ENCODE data around the gene SH3PXD2A.
A peak's percentile ranks its signal among the peaks of the same experiment; 100 is the strongest.
"Not testable (repeated sequence)": the region's sequence is repeated elsewhere in the genome, so short reads cannot be mapped to it uniquely, and the experiment has no call there.

SH3PXD2A gene

DNA sequence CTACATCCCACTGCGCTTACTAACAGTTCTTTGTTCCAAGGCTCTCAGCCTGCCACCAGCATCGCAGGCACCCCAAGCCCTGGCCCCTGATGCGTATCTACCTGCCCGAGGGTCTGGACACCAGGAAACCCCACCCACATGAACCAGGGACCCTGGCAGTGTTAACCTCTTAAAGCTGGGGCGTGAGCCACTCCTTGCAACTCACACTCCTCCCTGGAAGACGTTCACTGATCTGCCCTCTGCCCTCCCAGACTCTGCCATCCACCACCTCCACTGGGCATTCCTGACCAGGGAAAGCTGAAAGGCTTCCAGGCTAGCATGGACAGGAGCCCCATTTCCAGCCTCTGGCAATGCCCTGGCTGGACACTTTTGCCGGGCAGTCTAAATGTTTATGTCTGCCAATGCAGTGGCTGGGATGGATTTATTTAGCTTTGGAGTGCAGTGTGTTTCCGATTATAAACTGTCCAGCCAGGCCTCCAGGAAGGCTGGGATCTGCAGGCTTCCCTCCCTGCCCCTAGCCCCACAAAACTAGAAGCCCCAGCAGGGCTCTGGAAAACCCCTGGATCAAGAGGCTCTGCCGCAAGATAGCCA is 244.4 kb downstream of the SH3PXD2A start:
- no peak for DNase-seq (ENCODE audit: low read depth)
- TF ChIP-seq, protein P1, sequence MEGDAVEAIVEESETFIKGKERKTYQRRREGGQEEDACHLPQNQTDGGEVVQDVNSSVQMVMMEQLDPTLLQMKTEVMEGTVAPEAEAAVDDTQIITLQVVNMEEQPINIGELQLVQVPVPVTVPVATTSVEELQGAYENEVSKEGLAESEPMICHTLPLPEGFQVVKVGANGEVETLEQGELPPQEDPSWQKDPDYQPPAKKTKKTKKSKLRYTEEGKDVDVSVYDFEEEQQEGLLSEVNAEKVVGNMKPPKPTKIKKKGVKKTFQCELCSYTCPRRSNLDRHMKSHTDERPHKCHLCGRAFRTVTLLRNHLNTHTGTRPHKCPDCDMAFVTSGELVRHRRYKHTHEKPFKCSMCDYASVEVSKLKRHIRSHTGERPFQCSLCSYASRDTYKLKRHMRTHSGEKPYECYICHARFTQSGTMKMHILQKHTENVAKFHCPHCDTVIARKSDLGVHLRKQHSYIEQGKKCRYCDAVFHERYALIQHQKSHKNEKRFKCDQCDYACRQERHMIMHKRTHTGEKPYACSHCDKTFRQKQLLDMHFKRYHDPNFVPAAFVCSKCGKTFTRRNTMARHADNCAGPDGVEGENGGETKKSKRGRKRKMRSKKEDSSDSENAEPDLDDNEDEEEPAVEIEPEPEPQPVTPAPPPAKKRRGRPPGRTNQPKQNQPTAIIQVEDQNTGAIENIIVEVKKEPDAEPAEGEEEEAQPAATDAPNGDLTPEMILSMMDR (conservative IDR thresholded peaks at IDR 0.05; ENCODE audit: control insufficient read depth, insufficient read depth, low read depth, low read length) = no peak
- H3K4me3 ChIP-seq (ENCODE audit: control insufficient read depth, low read depth, low read length) = no peak overlapping the region

DNA sequence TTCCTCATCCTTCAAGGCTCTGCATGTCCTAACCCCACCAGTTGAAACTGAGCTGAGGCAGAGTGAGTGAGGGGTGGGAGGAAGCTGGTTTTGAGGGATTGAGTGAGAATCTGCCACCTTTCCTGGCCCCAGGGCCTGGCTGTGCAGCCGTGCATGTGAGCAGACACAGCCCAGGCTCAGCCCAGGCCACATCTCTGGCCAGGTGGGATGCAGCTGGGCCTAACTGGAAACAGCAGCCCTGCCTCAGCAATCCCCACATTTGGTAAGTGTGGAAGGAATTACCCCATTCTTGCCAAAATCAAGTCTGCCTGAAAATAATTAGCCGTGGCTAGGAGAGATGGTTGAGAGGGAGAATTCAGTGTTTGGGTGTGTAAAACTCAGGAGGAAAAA is 245.3 kb downstream of the SH3PXD2A start:
- no peak for DNase-seq (ENCODE audit: low read depth)
- TF ChIP-seq, protein P1 (conservative IDR thresholded peaks at IDR 0.05; ENCODE audit: control insufficient read depth, insufficient read depth, low read depth, low read length) = no peak
- no peak overlapping the region for H3K4me3 ChIP-seq (ENCODE audit: control insufficient read depth, low read depth, low read length)

DNA sequence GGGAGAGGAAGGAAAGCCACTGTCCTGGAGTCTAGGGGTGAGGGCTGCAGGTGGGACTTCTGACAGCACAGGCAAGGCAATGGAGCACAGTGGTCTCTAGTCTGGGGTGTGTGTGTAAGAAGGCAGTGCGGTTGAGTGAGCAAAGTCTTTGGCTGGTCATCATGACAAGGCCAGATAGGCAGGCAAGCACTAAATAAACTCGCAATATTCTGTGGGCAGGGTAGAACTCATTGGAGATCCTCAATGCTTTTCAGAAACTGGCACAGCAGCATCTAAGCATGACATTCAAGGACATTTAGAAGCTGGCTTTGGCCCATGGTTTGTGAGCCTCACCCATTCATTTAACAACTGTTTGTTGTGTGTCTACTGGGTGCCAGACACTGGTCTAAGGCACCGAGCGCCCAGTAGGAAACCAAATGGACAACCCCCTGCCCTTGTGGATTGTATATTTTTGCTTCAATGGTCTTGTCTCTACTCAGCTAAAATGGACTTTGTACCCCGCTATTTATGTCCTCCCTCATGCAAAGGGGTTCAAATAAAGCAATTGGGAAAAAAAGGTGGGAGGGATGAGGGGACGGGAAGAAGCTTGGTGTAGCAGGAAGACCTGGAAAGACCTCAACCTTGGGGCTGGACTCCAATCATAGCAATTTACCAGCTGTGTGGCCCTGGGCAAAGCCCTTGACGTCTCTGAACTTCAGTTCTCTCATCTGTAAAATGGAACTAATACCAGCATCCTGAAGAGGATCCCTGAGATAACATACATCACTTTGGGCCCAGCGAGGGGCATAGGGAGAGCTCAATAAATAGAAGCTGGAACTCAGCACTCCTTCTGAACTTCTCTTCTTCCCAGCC is 245.9 kb downstream of the SH3PXD2A start:
- DNase-seq (ENCODE audit: low read depth) = no peak
- TF ChIP-seq, protein P1 (conservative IDR thresholded peaks at IDR 0.05; ENCODE audit: control insufficient read depth, insufficient read depth, low read depth, low read length) = no peak
- no peak overlapping the region for H3K4me3 ChIP-seq (ENCODE audit: control insufficient read depth, low read depth, low read length)

DNA sequence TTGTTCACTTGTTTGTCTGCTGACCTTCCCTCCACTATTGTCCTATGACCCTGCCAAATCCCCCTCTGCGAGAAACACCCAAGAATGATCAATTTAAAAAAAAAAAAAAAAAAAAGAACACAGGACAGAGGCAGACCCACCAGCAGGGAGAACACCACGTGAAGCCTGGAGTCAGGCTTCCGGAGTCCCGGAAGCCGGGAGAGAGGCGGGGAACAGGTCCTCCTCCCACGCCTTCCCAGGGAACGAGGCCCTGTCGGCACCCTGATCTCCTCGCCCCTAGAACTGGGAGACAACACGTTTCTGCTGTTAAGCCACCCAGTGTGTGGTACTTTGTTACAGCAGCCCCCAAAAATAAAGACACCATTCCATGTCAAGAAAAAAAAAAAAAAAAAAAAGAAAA is 247.3 kb downstream of the SH3PXD2A start:
- not testable (repeated sequence) for H3K4me3 ChIP-seq (ENCODE audit: control insufficient read depth, low read depth, low read length); DNase-seq (ENCODE audit: low read depth)

DNA sequence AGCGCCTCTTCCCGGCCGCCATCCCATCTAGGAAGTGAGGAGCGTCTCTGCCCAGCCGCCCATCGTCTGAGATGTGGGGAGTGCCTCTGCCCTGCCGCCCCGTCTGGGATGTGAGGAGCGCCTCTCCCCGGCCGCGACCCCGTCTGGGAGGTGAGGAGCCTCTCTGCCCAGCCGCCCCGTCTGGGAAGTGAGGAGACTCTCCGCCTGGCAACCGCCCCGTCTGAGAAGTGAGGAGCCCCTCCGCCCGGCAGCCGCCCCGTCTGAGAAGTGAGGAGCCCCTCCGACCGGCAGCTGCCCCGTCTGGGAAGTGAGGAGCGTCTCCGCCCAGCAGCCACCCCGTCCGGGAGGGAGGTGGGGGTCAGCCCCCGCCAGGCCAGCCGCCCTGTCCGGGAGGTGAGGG is 248.3 kb downstream of the SH3PXD2A start:
- H3K4me3 ChIP-seq (ENCODE audit: control insufficient read depth, low read depth, low read length); DNase-seq (ENCODE audit: low read depth): not testable (repeated sequence)

DNA sequence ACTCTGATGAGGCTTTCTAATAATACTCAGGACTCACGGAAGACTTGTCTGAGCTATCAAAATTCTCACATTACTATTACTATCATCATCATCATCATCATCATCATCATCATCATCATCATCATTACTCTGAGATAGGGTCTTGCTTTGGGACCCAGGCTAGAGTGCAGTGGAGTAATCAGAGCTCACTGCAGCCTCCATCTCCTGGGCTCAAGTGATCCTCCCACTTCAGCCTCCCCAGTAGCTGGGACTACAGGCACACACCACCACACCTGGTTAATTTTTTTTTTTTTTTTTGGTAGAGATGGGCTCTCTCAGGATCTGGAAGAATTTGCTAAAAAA is 249.3 kb downstream of the SH3PXD2A start:
- DNase-seq (ENCODE audit: low read depth); H3K4me3 ChIP-seq (ENCODE audit: control insufficient read depth, low read depth, low read length): not testable (repeated sequence)

DNA sequence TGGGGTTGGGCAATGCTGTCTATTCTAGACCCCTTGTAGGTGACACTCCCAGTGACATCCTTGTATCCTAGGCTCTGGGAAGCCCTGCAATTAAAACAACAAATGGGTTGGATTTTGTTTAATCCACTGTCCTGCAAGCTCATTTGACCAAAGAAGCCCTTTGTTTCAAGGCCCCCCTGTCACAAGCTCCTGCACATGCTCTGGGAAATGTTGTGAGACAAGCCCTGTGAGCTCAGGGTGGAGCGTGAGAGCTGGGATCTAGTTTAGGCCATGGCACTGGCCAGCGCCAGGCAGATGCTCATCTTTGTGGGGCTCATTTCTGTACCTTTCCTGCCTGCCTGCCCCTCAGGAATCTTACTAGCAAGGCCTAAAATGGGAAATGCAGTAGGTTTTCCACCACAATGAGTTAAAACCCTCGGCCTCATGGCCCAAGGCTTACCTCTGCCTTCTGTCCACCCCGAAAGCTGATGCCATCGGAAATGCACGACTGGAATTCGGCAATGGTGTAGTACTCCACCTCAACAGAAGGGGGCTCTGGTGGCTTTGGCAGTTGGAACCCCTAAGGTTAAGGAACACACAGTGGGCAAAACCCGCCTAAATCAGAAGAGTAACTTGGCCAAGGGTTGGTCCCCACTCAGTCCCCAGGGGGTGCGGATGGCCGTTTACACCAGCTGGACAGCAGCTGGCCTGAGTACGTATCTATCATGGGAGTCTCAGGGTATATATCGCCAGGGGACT is 249.8 kb downstream of the SH3PXD2A start:
- TF ChIP-seq, protein P1 (conservative IDR thresholded peaks at IDR 0.05; ENCODE audit: control insufficient read depth, insufficient read depth, low read depth, low read length) = peak; percentile 93
- H3K4me3 ChIP-seq (ENCODE audit: control insufficient read depth, low read depth, low read length) = no peak overlapping the region
- peak; percentile 74 for DNase-seq (ENCODE audit: low read depth)

DNA sequence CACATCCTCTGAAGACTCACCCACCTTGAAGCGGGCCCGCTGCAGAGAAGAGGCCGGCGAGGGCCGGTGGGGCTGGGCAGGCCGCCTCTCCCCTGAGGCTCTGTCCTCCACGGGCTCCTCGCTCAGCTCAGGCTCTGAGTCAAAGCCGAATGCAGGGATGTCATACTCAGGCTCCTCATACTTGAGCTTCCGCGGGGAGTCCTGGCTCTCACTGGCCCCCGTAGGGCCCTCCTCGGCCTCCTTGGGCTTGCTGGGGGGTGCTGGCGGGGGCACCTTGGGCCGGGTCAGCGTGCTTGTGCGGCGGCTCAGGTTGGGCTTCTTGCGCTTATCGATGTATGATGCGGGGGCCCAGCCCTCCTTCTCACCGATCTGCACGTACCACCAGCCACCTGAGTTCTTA is 252.0 kb downstream of the SH3PXD2A start:
- TF ChIP-seq, protein P1 (conservative IDR thresholded peaks at IDR 0.05; ENCODE audit: control insufficient read depth, insufficient read depth, low read depth, low read length) = no peak
- H3K4me3 ChIP-seq (ENCODE audit: control insufficient read depth, low read depth, low read length) = no peak overlapping the region
- DNase-seq (ENCODE audit: low read depth) = no peak
